H9 (cell line): ENCODE results near the gene SCAMP5. TPM values are rescaled to one million over a fixed set of nuclear protein-coding genes. Genes with fewer than 3 reads are reported as not detected.

ENCODE experiments used
- DNase-seq: peaks from one replicate; pipeline ENCODE4 v3.0.0-alpha.2; 2017
- H2AFZ ChIP-seq: one replicate; pipeline ENCODE4 v1.6.1; 2013; ENCODE audit warnings: mild to moderate bottlenecking, low read length, control low read depth, moderate library complexity
- H2AK5ac ChIP-seq: 2 replicates; pipeline ENCODE4 v1.6.1; 2013; ENCODE audit warnings: low read length, control low read depth, mixed read lengths; ENCODE audit not compliant: insufficient read length
- H2BK120ac ChIP-seq: one replicate; pipeline ENCODE4 v1.6.1; 2013; ENCODE audit warnings: low read depth, mild to moderate bottlenecking, low read length, control low read depth, inconsistent platforms; ENCODE audit not compliant: poor library complexity, severe bottlenecking
- H2BK12ac ChIP-seq: 2 replicates; pipeline ENCODE4 v1.6.1; 2013; ENCODE audit warnings: low read length, control low read depth, mixed read lengths, low read depth; ENCODE audit not compliant: insufficient read length
- H2BK15ac ChIP-seq: 2 replicates; pipeline ENCODE4 v1.6.1; 2013; ENCODE audit warnings: low read depth, low read length, control low read depth
- H2BK20ac ChIP-seq: one replicate; pipeline ENCODE4 v1.6.1; 2013; ENCODE audit warnings: low read depth, mild to moderate bottlenecking, low read length, control low read depth, inconsistent platforms; ENCODE audit not compliant: poor library complexity, severe bottlenecking
- H2BK5ac ChIP-seq: 2 replicates; pipeline ENCODE4 v1.6.1; 2013; ENCODE audit warnings: low read length, control low read depth, mixed read lengths; ENCODE audit not compliant: insufficient read length
- H3K14ac ChIP-seq: 2 replicates; pipeline ENCODE4 v1.6.1; 2013; ENCODE audit warnings: low read length, control low read depth; ENCODE audit not compliant: insufficient read depth
- H3K18ac ChIP-seq: 2 replicates; pipeline ENCODE4 v1.6.1; 2013; ENCODE audit warnings: low read depth, mild to moderate bottlenecking, mixed read lengths, low read length, control low read depth; ENCODE audit not compliant: insufficient read length
- H3K23ac ChIP-seq: 2 replicates; pipeline ENCODE4 v1.6.1; 2013; ENCODE audit warnings: low read length, control low read depth, mixed read lengths, low read depth; ENCODE audit not compliant: insufficient read length
- H3K23me2 ChIP-seq: 2 replicates; pipeline ENCODE4 v1.6.1; 2013; ENCODE audit warnings: low read depth, mild to moderate bottlenecking, mixed read lengths, low read length, control low read depth; ENCODE audit not compliant: insufficient read length, poor library complexity, severe bottlenecking
- H3K27ac ChIP-seq: 2 replicates; pipeline ENCODE4 v1.5.1; 2013; ENCODE audit warnings: low read length, control low read depth, mixed read lengths, low read depth; ENCODE audit not compliant: insufficient read length
- H3K27me3 ChIP-seq: 2 replicates; pipeline ENCODE4 v1.6.1; 2013; ENCODE audit warnings: low read length, control low read depth, inconsistent platforms; ENCODE audit not compliant: insufficient read depth
- H3K4ac ChIP-seq: 2 replicates; pipeline ENCODE4 v1.6.1; 2013; ENCODE audit warnings: low read depth, mild to moderate bottlenecking, control low read depth, inconsistent platforms, low read length, moderate library complexity
- H3K4me1 ChIP-seq: 2 replicates; pipeline ENCODE4 v1.6.1; 2013; ENCODE audit warnings: low read length, control low read depth, inconsistent platforms; ENCODE audit not compliant: insufficient read depth
- H3K4me2 ChIP-seq: 2 replicates; pipeline ENCODE4 v1.6.1; 2013; ENCODE audit warnings: low read length, control low read depth, mixed read lengths; ENCODE audit not compliant: insufficient read length, insufficient read depth
- H3K56ac ChIP-seq: 2 replicates; pipeline ENCODE4 v1.6.1; 2013; ENCODE audit warnings: low read depth, mild to moderate bottlenecking, mixed read lengths, low read length, control low read depth; ENCODE audit not compliant: insufficient read length
- H3K79me1 ChIP-seq: 2 replicates; pipeline ENCODE4 v1.6.1; 2013; ENCODE audit warnings: low read depth, mild to moderate bottlenecking, moderate library complexity, low read length, control low read depth, inconsistent platforms; ENCODE audit not compliant: insufficient read depth, poor library complexity, severe bottlenecking
- H3K79me2 ChIP-seq: 2 replicates; pipeline ENCODE4 v1.6.1; 2013; ENCODE audit warnings: low read length, control low read depth, inconsistent platforms; ENCODE audit not compliant: insufficient read depth
- H3K9ac ChIP-seq: 2 replicates; pipeline ENCODE4 v1.6.1; 2013; ENCODE audit warnings: low read length, control low read depth, mixed read lengths; ENCODE audit not compliant: insufficient read length; ENCODE audit errors: extremely low read depth
- H3K9me3 ChIP-seq: one replicate; pipeline ENCODE4 v1.6.1; 2013; ENCODE audit warnings: low read depth, low read length, inconsistent platforms; ENCODE audit not compliant: control insufficient read depth
- H3T11ph ChIP-seq: one replicate; pipeline ENCODE4 v1.6.1; 2013; ENCODE audit warnings: mild to moderate bottlenecking, low read length, control low read depth, inconsistent platforms
- H4K20me1 ChIP-seq: one replicate; pipeline ENCODE4 v1.6.1; 2013; ENCODE audit not compliant: control insufficient read depth, insufficient read length, insufficient read depth
- H4K5ac ChIP-seq: 2 replicates; pipeline ENCODE4 v1.6.1; 2013; ENCODE audit warnings: low read depth, mild to moderate bottlenecking, mixed read lengths, low read length, control low read depth; ENCODE audit not compliant: insufficient read length
- H4K8ac ChIP-seq: replicated peaks from 2 replicates; pipeline ENCODE4 v1.6.1; 2013; ENCODE audit warnings: low read length, control low read depth, mixed read lengths, low read depth; ENCODE audit not compliant: insufficient read length
- H4K91ac ChIP-seq: 2 replicates; pipeline ENCODE4 v1.6.1; 2013; ENCODE audit warnings: low read depth, mild to moderate bottlenecking, moderate library complexity, mixed read lengths, low read length, control low read depth; ENCODE audit not compliant: insufficient read length
- H3K27ac Mint-ChIP-seq, 3 experiments: 2 replicates in 2 of 3; 3 replicates in 1 of 3; pipeline ENCODE4 v1.8.0; 2020 to 2021; ENCODE audit warnings: mixed read lengths in 3 of 3, mild to moderate bottlenecking in 1 of 3, moderate library complexity in 1 of 3
- H3K27me3 Mint-ChIP-seq: 2 replicates; pipeline ENCODE4 v1.8.0; 2021; ENCODE audit warnings: low read depth, mild to moderate bottlenecking, moderate library complexity, mixed read lengths
- H3K36me3 Mint-ChIP-seq, 3 experiments: 2 replicates in 2 of 3; 3 replicates in 1 of 3; pipeline ENCODE4 v1.8.0; 2020 to 2021; ENCODE audit warnings: low read depth in 3 of 3, mixed read lengths in 3 of 3; ENCODE audit not compliant: insufficient read depth in 1 of 3
- H3K4me1 Mint-ChIP-seq, 2 experiments: 2 replicates each; pipeline ENCODE4 v1.8.0; 2020; ENCODE audit warnings: mixed read lengths in 2 of 2
- H3K4me3 Mint-ChIP-seq, 2 experiments: 2 replicates in 1 of 2; 3 replicates in 1 of 2; pipeline ENCODE4 v1.8.0; 2020 to 2021; ENCODE audit warnings: mild to moderate bottlenecking in 2 of 2, mixed read lengths in 2 of 2, moderate library complexity in 1 of 2
- H3K9me3 Mint-ChIP-seq, 2 experiments: 2 replicates in 1 of 2; 3 replicates in 1 of 2; pipeline ENCODE4 v1.8.0; 2020; ENCODE audit warnings: mild to moderate bottlenecking in 2 of 2, mixed read lengths in 2 of 2, moderate library complexity in 1 of 2
- WGBS: extraction: QIAGEN DNeasy Blood & Tissue Kit; methylation state at CpG from one replicate; pipeline ENCODE4 v1.1.7; 2013; ENCODE audit warnings: missing lambda C conversion rate, low lambda C conversion rate, mixed read lengths; ENCODE audit not compliant: insufficient read length; ENCODE audit errors: extremely low coverage; 5-methylcytosine and 5-hydroxymethylcytosine counted together
- total RNA-seq: library from RNA; stranded (reverse); gene quantifications from 2 replicates; pipeline ENCODE4 v1.2.1, GENCODE V29; 2021
- TF ChIP-seq, protein P1 (sequence below): fragments of 200-600 bp; sonication (generic); conservative IDR thresholded peaks from 3 replicates; pipeline ENCODE4 v1.8.0; 2021; ENCODE audit warnings: antibody characterized with exemption, mild to moderate bottlenecking

Gene SCAMP5
- total RNA-seq, 1 experiment from 2014 or later = 47.8 TPM

DNA sequence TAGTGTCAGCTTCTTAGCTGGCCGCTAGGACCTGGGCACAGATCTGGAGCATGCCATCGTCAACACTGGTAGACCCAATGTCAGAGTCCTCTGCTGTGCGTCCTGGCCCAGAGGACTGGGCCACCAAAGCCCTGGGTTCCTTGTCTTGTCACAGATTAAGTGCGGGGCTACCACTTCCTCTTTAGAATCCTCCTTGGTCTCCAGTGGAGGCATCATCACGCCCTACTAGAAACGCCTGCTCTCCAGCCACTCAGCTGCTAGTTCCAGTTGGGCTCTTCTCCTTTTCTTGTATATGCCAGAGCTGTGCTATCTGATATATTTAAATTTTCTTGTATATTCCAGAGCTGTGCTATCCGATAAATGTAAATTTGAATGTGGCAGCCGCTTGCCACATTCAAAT lies 39.3 kb downstream of the SCAMP5 start:
- H3K4me1 Mint-ChIP-seq = peaks cover 41 to 48% of the 10 kb centered on the region in 2 experiments
- no peak overlapping the region for H3K4me3 Mint-ChIP-seq
- no peak overlapping the region for H2BK15ac ChIP-seq
- H3K27me3 Mint-ChIP-seq = no peaks in the 10 kb centered on the region; the same call in 1 of the 2 replicates
- no peak overlapping the region for H3K18ac ChIP-seq
- H3K27ac ChIP-seq = no peak overlapping the region
- no peak overlapping the region for H3K27ac Mint-ChIP-seq
- no peaks in the 10 kb centered on the region for H3K79me2 ChIP-seq
- TF ChIP-seq, protein P1, sequence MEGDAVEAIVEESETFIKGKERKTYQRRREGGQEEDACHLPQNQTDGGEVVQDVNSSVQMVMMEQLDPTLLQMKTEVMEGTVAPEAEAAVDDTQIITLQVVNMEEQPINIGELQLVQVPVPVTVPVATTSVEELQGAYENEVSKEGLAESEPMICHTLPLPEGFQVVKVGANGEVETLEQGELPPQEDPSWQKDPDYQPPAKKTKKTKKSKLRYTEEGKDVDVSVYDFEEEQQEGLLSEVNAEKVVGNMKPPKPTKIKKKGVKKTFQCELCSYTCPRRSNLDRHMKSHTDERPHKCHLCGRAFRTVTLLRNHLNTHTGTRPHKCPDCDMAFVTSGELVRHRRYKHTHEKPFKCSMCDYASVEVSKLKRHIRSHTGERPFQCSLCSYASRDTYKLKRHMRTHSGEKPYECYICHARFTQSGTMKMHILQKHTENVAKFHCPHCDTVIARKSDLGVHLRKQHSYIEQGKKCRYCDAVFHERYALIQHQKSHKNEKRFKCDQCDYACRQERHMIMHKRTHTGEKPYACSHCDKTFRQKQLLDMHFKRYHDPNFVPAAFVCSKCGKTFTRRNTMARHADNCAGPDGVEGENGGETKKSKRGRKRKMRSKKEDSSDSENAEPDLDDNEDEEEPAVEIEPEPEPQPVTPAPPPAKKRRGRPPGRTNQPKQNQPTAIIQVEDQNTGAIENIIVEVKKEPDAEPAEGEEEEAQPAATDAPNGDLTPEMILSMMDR = no peak
- H2BK20ac ChIP-seq = no peak overlapping the region
- H4K20me1 ChIP-seq = no peaks in the 10 kb centered on the region
- no peak overlapping the region for H2AFZ ChIP-seq
- H3K9me3 ChIP-seq = no peaks in the 10 kb centered on the region
- H4K8ac ChIP-seq = no peak overlapping the region
- no peak overlapping the region for H2BK120ac ChIP-seq
- no CpG with 5 or more reads among the region's 8 CpGs for WGBS
- H3K9me3 Mint-ChIP-seq = no peaks in the 10 kb centered on the region
- no peak overlapping the region for H3K56ac ChIP-seq
- H3K23me2 ChIP-seq = no peaks in the 10 kb centered on the region
- no peaks in the 10 kb centered on the region for H3K27me3 ChIP-seq
- peaks cover 18 to 41% (median 26%) of the 10 kb centered on the region in 3 experiments; a peak in 6 of 7 replicates for H3K36me3 Mint-ChIP-seq
- no peak overlapping the region for H3K4me2 ChIP-seq
- no peak overlapping the region for H4K5ac ChIP-seq
- peaks cover 3% of the 10 kb centered on the region for H3K79me1 ChIP-seq
- no peak overlapping the region for H2BK5ac ChIP-seq
- H3K23ac ChIP-seq = no peak overlapping the region
- H3K14ac ChIP-seq = no peak overlapping the region
- H3K4me1 ChIP-seq = 0 out of 2 replicates have a peak, but pooled peaks cover 3% of the 10 kb centered on the region
- no peak overlapping the region for H2AK5ac ChIP-seq
- no peak overlapping the region for H2BK12ac ChIP-seq
- no peak overlapping the region for H3K9ac ChIP-seq
- DNase-seq = no peak
- H3T11ph ChIP-seq = no peak overlapping the region
- no peak overlapping the region for H4K91ac ChIP-seq
- H3K4ac ChIP-seq = no peak overlapping the region
